Endothelial cell (in vitro differentiated cells): ENCODE measurements around the gene ATP13A3. TPM values are rescaled to one million over a fixed set of nuclear protein-coding genes. Genes with fewer than 3 reads are reported as not detected.

Experiments
- DNase-seq: peaks from one replicate; pipeline ENCODE4 v3.0.0; 2021; ENCODE audit warnings: low spot score
- H3K27ac Mint-ChIP-seq: one replicate; pipeline ENCODE4 v1.8.0; 2021; ENCODE audit warnings: mixed read lengths, inconsistent platforms; ENCODE audit not compliant: unreplicated experiment
- H3K27me3 Mint-ChIP-seq: one replicate; pipeline ENCODE4 v1.8.0; 2021; ENCODE audit warnings: mild to moderate bottlenecking, moderate library complexity, mixed read lengths, inconsistent platforms; ENCODE audit not compliant: unreplicated experiment
- H3K36me3 Mint-ChIP-seq: one replicate; pipeline ENCODE4 v1.8.0; 2021; ENCODE audit warnings: mild to moderate bottlenecking, low read depth, mixed read lengths, inconsistent platforms; ENCODE audit not compliant: unreplicated experiment
- H3K4me1 Mint-ChIP-seq: one replicate; pipeline ENCODE4 v1.8.0; 2021; ENCODE audit warnings: mild to moderate bottlenecking, mixed read lengths, inconsistent platforms; ENCODE audit not compliant: unreplicated experiment
- H3K4me3 Mint-ChIP-seq: one replicate; pipeline ENCODE4 v1.8.0; 2021; ENCODE audit warnings: mild to moderate bottlenecking, mixed read lengths, inconsistent platforms; ENCODE audit not compliant: unreplicated experiment
- H3K9me3 Mint-ChIP-seq: one replicate; pipeline ENCODE4 v1.8.0; 2021; ENCODE audit warnings: mixed read lengths, inconsistent platforms; ENCODE audit not compliant: unreplicated experiment
- total RNA-seq: library from RNA; stranded (reverse); fragmentation: NEBNext Ultra II Directional; extraction: Animal tissue kit (Norgen Biotek cat#: 25700); gene quantifications from one replicate; pipeline ENCODE4 v1.2.1, GENCODE V29; 2021; ENCODE audit not compliant: unreplicated experiment
- TF ChIP-seq, protein P1 (sequence below): fragments of 200-600 bp; sonication (generic); IDR thresholded peaks from one replicate; pipeline ENCODE4 v1.5.0; 2021; ENCODE audit warnings: antibody characterized with exemption; ENCODE audit not compliant: unreplicated experiment

ATP13A3 gene
- total RNA-seq, 1 donor from 2014 or later, result 32.1 TPM

GRCh38 chr3:194443901-194444300 is 42.9 kb downstream of the ATP13A3 start:
- H3K27me3 Mint-ChIP-seq, result no peaks in the 10 kb centered on the region
- H3K4me3 Mint-ChIP-seq, result no peak overlapping the region
- no peaks in the 10 kb centered on the region for H3K9me3 Mint-ChIP-seq
- H3K27ac Mint-ChIP-seq, result no peak overlapping the region
- DNase-seq, result no peak
- peaks cover 2% of the 10 kb centered on the region for H3K36me3 Mint-ChIP-seq
- peaks cover 18% of the 10 kb centered on the region for H3K4me1 Mint-ChIP-seq
- TF ChIP-seq, protein P1, sequence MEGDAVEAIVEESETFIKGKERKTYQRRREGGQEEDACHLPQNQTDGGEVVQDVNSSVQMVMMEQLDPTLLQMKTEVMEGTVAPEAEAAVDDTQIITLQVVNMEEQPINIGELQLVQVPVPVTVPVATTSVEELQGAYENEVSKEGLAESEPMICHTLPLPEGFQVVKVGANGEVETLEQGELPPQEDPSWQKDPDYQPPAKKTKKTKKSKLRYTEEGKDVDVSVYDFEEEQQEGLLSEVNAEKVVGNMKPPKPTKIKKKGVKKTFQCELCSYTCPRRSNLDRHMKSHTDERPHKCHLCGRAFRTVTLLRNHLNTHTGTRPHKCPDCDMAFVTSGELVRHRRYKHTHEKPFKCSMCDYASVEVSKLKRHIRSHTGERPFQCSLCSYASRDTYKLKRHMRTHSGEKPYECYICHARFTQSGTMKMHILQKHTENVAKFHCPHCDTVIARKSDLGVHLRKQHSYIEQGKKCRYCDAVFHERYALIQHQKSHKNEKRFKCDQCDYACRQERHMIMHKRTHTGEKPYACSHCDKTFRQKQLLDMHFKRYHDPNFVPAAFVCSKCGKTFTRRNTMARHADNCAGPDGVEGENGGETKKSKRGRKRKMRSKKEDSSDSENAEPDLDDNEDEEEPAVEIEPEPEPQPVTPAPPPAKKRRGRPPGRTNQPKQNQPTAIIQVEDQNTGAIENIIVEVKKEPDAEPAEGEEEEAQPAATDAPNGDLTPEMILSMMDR, result no peak

GRCh38 chr3:194440756-194441155 is 46.0 kb downstream of the ATP13A3 start:
- H3K4me3 Mint-ChIP-seq, result no peak overlapping the region
- H3K27me3 Mint-ChIP-seq, result no peaks in the 10 kb centered on the region
- H3K36me3 Mint-ChIP-seq, result peaks cover 4% of the 10 kb centered on the region
- TF ChIP-seq, protein P1, result no peak
- no peaks in the 10 kb centered on the region for H3K9me3 Mint-ChIP-seq
- DNase-seq, result no peak
- H3K27ac Mint-ChIP-seq, result no peak overlapping the region
- H3K4me1 Mint-ChIP-seq, result peaks cover 18% of the 10 kb centered on the region

DNA sequence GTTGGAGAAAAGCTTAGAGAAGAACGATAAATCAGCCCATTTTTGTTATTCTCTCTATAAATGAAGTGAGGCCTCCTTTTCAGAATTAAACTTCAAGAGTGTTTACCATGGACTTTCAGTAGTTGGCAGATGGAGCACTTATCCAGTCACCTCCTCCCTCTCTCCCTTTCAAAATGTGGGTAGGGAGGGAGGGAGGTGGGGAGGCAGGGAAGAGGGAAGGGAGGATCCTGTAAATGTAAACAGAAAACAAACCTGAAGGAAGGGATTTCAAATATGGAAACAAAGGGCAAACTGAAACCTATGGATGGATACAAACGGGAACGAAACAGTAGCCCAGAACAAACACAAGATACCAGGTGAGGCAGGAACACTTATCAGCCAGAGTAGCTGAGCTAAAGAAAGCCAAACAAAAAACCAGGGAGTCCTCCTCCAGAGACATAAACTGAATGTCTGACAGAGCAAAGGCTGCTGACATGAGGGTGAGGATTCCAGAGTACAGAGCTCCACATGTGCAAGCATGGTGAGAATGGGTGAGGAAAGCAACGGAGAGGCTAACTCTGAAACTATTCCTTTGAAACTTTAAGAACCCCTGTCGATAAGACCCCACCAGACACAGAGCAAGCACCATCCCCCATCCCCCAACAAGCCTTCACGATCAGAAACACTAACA is 46.8 kb downstream of the ATP13A3 start:
- Mint-ChIP-seq H3K4me3 (no peak overlapping the region), H3K27me3 (no peaks in the 10 kb centered on the region), H3K4me1 (peaks cover 18% of the 10 kb centered on the region), H3K27ac (no peak overlapping the region), H3K9me3 (no peaks in the 10 kb centered on the region), H3K36me3 (peaks cover 4% of the 10 kb centered on the region)
- TF ChIP-seq, protein P1, result no peak
- no peak for DNase-seq

DNA sequence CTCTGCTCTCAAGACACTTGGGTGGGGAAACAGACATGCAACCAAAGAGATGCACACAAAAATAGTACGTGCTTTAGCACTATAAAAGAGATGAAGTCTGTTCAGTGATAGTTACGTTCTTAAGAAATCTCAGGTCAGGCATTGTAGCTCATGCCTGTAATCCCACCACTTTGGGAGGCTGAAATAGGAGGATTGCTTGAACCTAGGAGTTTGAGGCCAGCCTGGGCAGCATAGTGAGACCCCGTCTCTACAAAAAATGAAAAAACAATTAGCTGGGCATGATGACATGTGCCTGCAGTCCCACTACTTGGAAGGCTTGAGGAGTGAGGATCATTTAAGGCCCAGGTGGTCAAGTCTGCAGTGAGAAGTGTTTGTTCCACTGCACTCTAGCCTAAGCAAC is 52.3 kb downstream of the ATP13A3 start:
- Mint-ChIP-seq H3K4me3 (no peak overlapping the region), H3K27ac (no peak overlapping the region), H3K36me3 (peaks cover 9% of the 10 kb centered on the region), H3K27me3 (no peaks in the 10 kb centered on the region), H3K4me1 (no peaks in the 10 kb centered on the region), H3K9me3 (no peaks in the 10 kb centered on the region)
- TF ChIP-seq, protein P1, result no peak
- DNase-seq, result no peak

GRCh38 chr3:194431554-194431953 is 55.2 kb downstream of the ATP13A3 start:
- Mint-ChIP-seq H3K9me3 (no peaks in the 10 kb centered on the region), H3K27me3 (no peaks in the 10 kb centered on the region), H3K4me3 (no peak overlapping the region), H3K36me3 (peaks cover 12% of the 10 kb centered on the region), H3K4me1 (no peaks in the 10 kb centered on the region), H3K27ac (no peak overlapping the region)
- TF ChIP-seq, protein P1, result no peak
- DNase-seq, result no peak
